PFSK-1 (cell line): ENCODE results near the gene PTPRA.

Experiments
- FOXP2 ChIP-seq: optimal IDR thresholded peaks from 2 replicates; pipeline ENCODE3; 2011; ENCODE audit warnings: borderline replicate concordance, control low read depth, inconsistent platforms; ENCODE audit not compliant: insufficient read depth; ENCODE audit errors: extremely low read length, extremely low read depth
- POLR2AphosphoS5 ChIP-seq: IDR thresholded peaks from 2 replicates; pipeline ENCODE4 v1.6.1; 2012; ENCODE audit warnings: low read depth, mild to moderate bottlenecking, control low read depth, low read length, moderate library complexity
- REST ChIP-seq, 2 experiments: IDR thresholded peaks; 2 replicates each; pipeline versions ENCODE4 v1.6.1 to v1.8.0; 2011 to 2012; ENCODE audit warnings: low read depth in 2 of 2, low read length in 2 of 2, control low read depth in 1 of 2, inconsistent platforms in 1 of 2, mild to moderate bottlenecking in 1 of 2, moderate library complexity in 1 of 2; ENCODE audit not compliant: insufficient read depth in 1 of 2
- SIN3A ChIP-seq: IDR thresholded peaks from 2 replicates; pipeline ENCODE4 v1.6.1; 2012; ENCODE audit warnings: mild to moderate bottlenecking, low read length, moderate library complexity, borderline replicate concordance; ENCODE audit not compliant: insufficient read depth
- TAF1 ChIP-seq: IDR thresholded peaks from 2 replicates; pipeline ENCODE4 v1.6.1; 2012; ENCODE audit warnings: low read length, control low read depth, borderline replicate concordance; ENCODE audit not compliant: insufficient read depth

DNA sequence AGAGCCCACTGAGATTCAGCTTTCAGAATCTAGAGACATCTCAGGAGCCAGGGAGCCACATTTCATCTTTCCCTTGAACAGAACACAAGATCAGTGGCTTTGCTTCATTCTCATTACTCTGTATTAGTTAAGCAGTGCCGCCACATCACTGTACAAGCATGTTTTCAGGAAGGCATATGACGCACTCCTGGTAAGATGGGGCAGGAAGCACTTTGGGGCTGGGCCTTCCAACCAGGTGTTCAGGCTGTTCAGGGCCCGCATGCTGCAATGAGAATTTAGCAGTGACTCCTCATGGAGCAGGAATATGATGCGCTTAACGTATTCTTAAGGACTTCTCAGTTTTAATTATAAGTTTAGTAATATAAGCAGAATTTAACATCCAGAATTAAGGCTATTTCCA lies 140.5 kb downstream of the PTPRA start:
- no peak for TF ChIP-seq TAF1
- no peak for TF ChIP-seq POLR2AphosphoS5
- TF ChIP-seq SIN3A, result no peak
- TF ChIP-seq REST (IDR thresholded peaks at IDR 0.05; ENCODE audit: insufficient read depth in 1 of 2, low read depth in 2 of 2, low read length in 2 of 2), result no peak
- no peak for TF ChIP-seq FOXP2
